Lower leg skin (tissue), 3 donors: Measurements from ENCODE around the gene DIMT1.

Source experiments
- CTCF ChIP-seq, 3 donors: fragments of 450-650 bp; IDR thresholded peaks; one replicate each; pipeline ENCODE4 v1.5.1; 2016; ENCODE audit warnings: antibody characterized with exemption in 3 of 3, mild to moderate bottlenecking in 3 of 3, moderate library complexity in 2 of 3
- POLR2A ChIP-seq, 2 donors: fragments of 450-650 bp; IDR thresholded peaks; one replicate each; pipeline ENCODE4 v1.6.1; 2016 to 2017; ENCODE audit warnings: antibody characterized with exemption in 2 of 2, mild to moderate bottlenecking in 1 of 2, moderate library complexity in 1 of 2

- no peak for TF ChIP-seq POLR2A (IDR thresholded peaks at IDR 0.05)
- no peak for TF ChIP-seq CTCF (IDR thresholded peaks at IDR 0.05)
These were observed 10.0 kb upstream of the DIMT1 start for GRCh38 chr5:62413711-62414110.
